Activated CD8-positive, alpha-beta memory T cell treated with anti-CD3 and anti-CD28 coated beads for 1 hour (primary cell): ENCODE measurements around the gene PLA2G12A.

Experiments used
- DNase-seq, 2 donors: peaks; one replicate each; pipeline ENCODE4 v3.0.0-alpha.2; 2020; ENCODE audit warnings: low read depth in 1 of 2; ENCODE audit errors: extremely low read depth in 1 of 2

The PLA2G12A gene

DNA sequence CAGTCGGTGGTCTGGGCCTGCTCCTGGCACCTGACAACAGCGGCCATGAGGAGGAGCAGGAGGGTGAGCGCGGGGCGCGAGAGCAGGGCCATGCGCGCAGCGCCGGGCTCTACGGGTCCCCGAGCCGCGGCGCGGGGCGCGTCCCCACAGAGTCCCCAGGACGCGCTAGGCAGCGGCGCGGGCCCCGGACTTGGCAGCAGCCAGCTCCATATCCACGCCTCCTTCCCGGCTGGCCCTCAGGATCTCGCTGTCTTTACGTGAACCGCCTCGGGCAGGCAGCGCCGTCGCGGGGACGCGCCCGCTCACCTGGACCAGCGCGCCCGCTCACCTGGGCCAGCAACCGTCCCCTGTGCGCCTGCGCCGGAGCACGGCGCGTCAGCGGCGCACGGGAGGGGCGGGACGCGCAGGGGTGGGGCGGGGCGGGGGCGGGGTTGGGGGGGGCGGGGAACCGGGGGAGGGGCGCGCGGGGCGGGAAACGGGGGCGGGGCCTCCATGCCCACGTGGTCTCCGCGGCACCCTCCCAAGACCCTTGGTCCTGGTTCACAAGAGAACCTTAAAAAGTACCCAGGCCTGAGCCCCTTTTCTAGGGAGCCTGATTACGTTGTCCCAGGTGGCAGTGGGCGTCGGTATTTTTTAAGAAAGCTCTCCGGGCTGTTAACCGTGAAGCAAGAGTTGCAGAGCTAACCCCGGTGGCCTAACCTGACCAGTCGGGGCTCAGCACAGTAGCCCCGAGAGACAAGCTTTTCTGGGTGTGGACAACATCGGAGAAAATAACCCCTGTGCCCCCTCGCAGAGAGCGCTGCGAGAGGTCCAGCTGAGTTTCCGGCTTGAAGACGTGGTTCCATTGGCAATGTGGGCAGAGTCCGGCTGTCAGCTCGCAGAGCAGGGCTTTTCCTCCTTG lies at the start of gene PLA2G12A:
Gene PLA2G12A (minus strand): TSS at position 353 of the 901 bp plus-strand sequence. CDS start 261 bp downstream, at position 92.
- peak; percentile 50 to 68 for DNase-seq

DNA sequence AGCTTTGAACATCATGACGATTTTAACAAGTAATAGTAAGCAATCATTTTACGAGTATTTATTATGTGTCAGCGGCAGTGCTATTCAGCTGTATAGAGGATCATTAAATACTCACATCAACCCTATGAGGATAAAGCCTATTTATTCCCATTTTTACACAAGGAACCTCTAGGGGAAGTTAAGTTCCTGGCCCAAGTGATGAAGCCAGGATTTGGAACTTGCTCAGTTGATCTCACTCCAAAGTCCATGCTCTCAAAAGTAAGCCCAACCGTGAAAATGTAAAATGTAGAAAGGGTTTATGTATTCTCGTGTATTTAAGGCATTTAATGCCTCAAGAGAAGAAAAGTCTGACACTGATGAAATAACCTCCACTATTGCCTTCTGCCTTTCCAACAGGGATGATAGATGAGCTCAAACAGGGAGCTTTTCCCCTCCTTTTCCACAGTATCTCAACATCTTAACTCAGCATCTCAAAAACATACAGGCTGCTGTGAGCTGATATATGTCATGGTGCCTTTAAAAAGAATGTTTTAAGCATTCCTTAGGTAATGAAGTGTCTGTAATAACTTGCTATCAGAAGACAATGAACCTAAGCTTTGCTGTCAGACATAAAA lies 35.0 kb upstream of the PLA2G12A start:
- DNase-seq: no peak

DNA sequence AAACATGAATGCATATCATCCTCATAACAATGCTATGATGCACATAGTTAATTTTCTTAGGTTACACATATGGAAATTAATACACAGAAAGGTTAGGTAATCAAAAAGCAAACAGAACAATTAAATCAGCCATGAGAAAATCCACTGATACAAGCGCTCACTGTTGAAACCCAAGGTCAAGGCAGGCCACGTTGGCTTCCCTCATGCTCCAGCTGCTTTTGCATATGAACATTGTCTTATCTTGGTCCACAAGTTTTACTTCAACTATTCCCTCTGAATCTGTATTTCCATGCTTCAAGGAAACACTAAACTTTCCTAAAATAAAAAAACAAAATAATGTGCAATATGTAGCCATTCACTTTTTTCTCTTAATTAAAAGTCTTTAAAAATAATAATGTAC lies 34.5 kb upstream of the PLA2G12A start:
- no peak for DNase-seq

DNA sequence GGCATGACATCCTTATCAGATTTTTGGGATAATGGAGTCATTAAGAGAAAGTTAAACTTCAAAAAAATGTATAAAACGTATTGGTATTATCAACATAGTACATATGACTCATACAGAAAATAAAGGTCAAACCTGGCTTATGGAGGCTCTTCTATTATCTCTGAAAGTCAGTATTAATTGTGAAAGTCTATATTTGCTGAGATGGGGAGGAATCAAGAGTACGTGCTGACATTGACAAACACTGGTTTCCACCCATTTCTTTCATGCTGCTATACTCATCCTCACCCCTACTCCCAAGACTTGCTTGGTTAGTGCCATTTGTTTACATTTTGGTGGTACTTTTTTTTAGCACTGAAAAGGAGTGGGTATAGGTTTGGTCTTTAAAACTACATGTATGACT lies 30.8 kb upstream of the PLA2G12A start:
- DNase-seq: no peak

DNA sequence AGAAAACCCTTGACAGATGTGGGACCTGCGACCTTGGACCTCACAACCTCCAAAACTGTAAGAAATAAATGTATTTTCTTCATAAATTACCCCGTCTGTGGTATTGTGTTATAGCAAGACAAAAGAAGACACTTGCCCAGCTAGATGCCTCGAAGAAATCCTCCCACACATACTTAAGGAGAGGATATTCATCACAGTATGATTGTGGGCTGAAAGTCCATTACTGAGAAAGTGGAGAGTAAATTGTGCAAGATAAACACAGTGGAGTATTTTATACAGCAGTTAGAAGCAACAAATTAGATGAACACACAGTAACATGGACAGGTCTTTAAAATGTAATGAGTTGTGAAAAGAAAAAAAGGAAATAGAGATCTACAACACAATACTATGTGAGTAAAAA lies 25.8 kb upstream of the PLA2G12A start:
- no peak for DNase-seq

DNA sequence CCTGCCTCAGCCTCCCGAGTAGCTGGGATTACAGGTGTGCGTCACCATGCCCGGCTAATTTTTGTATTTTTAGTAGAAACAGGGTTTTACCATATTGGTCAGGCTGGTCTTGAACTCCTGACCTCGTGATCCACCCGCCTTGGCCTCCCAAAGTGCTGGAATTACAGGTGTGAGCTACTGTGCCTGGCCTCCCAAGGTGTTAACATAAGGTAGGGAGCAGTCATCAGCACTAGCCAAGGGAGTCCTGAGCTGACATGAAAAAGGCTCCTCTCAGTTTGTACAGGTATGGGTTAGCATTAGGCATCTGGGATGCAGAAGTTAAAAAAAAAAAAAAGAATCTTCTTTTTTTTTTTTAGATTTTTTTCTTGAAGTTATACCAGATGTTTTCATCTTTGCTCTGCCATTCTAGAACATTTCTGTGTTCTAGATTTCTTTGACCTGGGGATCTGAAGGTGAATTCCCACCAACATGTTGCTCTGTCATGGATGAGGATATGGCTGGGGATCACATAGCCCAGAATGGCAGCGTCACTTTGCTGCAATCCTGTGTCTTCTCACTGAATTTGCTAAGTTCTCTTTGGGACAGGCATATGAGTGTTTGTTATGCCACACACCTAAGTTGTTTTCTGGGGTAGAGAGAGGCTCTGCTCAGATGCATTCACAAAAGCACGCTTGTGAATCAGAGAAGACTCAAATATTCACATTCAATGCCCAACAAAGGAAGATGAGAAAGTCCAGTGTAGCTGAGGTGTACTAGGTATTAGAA lies 24.4 kb upstream of the PLA2G12A start:
- no peak for DNase-seq

DNA sequence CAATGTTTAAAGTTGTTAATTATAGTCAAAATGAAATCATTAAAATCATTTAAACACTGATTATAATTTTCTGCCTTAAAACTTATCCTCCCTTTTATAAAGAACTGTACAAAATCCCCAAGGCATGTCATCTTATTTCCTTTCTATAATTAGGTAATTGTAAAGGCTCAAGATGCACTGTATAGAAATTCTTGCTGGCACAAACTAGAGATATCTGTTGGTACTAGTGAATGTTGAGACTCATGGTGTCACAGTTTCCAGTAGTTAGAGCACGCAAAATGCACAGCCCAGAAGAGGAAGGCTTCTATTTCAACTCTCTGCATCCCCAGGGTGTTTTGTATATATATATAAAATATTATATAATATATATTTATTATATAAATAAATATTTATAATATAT lies 22.7 kb upstream of the PLA2G12A start:
- no peak for DNase-seq

DNA sequence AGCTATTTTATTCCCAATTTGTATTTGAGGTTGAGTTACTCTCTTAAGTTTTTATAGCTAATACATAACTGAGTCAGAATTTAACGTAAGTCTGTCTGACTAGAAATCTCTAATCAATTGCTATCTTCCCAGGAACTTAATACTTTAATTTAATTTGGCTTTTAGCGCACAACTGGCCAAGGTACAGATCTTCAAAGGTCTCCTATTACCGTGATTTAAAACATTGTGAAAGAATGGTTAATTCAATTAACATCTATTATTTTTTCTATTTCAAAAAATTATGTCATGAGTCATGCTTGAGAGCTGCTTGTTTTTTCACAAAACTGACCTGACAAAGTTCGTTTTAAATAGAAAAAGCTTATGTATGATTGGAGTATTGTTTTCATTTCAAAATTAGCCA lies 22.0 kb upstream of the PLA2G12A start:
- DNase-seq: no peak

DNA sequence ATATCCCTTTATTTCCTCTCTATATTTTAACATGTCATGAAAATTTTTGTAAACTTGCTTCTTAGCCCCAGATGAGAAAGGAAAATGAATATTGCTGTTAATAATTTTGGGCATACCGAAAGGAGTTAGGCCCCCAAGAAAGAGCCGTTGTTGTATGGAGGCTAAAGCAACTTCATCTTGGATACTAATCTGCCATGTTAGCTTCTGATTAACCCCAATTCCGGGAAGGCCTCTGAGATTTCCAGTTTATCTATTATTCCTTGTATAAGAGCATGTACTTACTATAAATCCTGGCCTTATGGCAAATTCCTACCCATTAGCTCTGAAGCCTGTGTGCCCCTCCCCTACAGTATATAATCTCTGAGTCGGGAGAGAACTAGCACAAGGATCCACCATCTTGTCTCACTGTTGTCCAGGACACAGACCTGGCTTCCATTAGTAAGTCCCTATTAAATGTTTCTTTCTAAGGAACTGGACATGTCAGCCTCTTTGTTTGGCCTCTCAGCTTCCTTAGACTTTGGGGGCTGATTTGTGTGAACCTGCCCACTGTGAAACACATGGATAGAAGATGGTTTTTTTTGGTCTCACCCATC lies 20.9 kb upstream of the PLA2G12A start:
- no peak for DNase-seq

DNA sequence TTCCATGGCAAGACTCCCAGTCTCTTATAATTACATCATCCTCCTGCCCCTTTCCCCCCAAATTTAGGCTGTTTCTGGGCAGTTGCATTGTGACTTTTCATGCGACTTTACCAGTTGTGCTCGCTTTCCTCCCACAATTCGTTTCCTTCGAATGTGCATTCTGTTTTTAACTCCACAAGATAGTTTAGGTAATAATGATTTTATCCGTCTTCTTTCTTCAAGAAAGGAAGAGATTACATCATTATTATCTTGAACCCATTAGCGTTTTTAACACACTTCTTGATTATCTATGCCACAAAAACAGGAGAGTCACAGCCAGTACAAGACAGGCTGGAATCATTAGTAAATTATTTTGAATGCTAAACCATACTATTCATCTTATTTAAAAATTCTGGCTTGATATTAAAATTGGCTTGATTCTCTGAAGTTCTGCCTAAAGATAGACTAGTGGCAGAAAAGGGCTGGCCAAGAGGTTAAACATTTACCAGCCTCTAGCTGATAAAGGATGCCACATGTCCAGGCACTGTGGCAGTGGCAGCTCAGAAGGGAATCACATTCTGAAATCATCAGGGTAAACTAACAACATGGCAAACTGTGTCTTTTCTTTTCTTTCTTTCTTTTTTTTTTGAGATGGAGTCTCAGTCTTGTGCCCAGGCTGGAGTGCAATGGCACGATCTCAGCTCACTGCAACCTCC lies 19.7 kb upstream of the PLA2G12A start:
- DNase-seq: no peak

DNA sequence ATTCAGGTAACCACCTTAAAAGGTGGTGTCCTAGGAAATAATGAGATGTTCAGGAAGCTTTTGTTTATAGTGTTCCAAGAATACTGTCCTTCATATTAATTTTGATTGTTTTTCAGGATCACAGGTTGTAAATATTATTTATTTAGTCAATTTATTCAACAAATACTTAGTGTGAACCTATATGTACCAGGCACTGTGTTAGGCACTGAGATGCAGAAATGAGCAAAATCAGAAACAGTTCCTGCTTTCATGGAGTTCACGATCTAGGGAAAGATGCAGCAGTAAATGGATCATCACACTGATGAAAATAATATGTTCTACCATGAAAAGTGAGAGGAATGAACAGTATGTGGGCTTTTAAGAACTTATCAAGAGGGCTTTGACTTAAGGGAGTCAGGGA lies 18.2 kb upstream of the PLA2G12A start:
- no peak for DNase-seq

DNA sequence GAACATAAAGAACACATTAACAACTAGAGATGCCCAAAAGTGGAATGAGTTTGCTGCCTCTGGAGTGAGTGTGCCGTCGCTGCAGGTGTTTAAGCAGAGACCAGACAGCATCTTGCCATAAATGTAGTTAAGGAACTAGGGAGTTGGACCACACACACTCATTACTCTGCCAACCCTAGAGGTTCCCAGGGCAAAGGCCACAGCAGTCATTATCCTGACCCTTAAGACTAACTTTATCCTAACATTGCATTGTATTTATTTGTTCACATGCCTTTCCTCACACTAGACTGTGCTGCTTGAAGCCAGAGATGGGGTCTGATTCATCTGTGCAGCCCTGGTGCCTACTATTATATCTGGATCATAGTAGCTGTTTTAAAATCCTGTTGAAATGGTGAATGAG lies 16.9 kb upstream of the PLA2G12A start:
- no peak for DNase-seq

DNA sequence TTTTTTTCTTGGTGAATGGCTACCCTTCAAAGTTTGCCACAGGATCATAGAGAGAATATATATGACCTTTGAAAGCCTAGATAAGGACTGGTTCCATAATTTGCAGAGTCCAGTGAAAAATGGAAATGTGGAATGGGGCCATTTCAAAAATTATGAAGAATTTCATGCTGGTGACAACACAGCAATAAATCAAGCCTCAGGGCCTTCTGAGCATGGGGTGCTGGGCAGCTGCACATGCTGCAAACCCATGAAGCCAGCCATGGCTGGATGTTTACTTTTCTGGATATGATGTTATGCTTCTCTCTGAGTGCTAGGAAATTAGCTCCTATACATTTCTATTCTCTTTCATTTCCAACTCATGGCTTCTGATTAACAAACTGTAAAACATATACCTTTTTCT lies 16.0 kb upstream of the PLA2G12A start:
- no peak for DNase-seq

DNA sequence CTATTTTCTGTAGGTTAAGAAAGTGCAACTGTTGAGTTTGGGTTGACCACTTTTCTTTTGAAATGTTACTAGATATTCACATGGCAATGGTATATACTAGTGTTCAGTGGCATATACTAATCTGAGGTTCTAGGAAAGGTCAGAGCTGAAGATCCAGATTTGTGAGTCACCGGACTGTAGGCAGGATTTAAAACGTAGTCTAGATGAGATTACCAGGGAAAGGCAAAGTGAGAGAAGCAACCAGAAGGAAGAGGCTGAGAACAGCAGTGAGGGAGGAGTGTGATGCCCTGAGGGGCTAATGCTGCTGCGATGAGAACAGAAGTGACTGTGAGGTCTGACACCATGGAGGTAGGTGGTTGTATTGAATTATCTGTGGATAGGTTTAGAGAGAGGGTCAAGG lies 9.7 kb upstream of the PLA2G12A start:
- no peak for DNase-seq

DNA sequence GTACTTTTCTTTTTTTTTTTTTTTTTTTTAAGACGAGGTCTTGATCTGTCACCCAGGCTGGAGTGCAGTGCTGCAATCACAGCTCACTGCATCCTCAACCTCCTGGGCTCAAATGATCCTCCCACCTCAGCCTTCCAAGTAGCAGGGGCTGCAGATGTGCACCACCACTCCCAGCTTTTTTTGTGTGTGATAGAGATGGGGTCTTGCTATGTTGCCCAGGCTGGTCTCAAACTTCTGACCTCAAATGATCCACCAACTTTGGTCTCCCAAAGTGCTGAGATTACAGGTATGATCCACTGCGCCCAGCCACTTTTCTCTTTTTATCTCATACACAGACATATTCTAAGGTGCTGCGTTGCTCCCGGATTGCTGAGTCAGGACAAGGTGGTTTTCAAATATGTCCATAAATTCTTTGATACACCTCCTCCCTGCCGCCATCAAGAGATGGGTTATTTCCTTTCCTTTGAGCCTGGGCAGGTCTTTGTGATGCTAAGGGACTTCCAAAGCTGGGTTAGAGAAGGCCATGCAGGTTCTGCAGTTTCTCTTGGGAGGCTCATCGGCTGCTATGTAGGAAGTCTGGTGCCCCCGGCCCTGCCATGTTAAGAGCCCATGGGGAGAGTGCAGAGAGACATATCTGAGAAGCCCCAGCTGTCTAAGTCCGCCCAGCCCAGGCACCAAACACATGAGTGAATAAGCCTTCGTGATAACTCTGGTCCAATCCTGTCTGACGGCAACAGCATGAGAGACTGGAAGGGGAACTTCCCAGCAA lies 8.4 kb upstream of the PLA2G12A start:
- DNase-seq: no peak

DNA sequence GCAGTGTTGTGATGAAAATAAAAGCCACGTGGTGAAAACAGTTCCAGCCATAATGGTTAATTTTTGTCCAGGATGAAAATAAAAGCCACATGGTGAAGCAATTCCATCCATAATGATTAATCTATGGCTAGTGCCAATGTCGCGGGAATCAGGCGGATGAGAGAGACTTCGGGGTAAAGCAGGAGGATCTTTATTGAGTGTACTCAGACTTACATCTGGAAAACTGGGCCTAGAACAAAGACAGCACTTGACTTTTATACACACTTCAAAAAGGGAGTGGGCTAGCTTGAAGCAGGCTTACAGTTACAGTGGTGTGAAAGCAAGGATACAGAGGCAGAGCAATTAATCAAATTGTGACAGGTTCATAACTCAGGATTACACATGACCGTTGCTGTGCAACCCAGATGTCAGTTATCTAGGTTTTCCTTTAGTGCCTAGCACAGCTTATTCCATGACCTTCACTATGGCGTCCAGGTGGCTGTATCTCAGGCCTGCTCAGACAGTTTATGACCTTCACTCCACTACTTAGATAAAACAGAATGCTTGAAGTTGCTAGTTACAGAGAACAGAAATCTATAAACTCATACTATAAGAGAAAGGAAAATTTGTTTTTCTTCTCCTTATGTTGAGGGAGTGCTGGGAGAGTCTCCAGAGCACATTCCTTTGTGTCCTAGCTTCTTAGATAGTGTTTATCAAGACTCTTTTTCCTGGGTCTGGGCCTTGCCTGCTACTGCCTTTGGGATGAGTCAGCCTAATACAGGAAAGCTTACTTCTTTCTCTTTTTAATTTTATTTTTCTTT lies 5.9 kb upstream of the PLA2G12A start:
- no peak for DNase-seq

DNA sequence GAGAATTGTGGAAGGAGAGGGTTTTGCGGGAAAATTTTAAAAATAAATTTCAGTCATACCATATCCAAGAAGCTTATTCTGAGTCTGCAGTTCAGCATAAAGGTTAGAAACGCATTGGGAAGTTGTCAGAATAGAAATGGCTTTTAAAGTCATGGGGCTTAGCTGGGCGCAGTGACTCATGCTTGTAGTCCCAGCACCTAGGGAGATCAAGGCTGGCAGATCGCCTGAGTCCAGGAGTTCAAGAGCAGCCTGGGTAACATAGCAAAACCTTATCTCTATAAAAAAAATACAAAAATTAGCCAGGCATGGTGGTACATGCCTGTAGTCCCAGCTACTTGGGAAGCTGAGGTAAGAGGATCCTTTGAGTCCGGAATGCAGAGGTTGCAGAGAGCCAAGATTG lies 3.9 kb upstream of the PLA2G12A start:
- DNase-seq: no peak

DNA sequence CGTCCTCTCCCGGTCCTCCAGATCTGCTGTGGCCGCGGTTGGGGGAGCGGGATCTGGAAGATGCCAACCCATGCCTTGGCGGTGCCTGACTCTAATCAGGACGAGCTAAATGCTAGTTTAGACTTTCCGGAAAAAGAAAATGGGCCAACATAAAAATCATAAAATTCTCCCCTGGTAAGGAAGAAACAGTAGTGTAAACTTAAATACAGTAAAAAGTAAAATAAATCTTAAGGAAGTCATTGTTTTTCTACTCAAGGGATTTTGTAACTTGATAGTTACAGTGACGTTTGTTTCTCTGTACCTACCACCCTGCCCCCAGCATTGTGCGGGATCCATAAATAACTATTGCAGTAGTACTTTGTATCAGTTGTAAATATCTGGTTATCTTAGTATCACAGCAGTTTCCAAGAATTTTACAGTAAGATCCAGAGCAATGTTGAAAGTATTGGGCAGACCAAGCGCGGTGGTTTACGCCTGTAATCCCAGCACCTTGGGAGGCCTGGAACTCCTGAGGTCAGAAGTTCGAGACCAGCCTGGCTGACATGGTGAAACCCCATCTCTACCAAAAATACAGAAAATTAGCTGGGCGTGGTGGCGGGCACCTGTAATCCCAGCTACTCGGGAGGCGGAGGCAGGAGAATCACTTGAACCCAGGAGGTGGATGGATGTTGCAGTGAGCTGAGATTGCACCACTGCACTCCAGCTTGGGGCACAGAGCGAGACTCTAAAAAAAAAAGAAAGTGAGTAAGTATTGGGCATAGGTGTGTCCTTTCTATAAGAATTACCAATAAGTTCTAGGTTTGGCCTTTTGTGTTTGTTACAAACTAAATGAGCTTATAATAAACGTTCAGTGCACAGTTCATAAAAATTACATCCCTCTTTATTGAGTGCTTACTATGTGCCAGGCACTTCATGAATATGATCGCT lies 1.0 kb upstream of the PLA2G12A start:
- no peak for DNase-seq
